ENCODE measurements around the gene MTHFD1L. TPM values are rescaled to one million over a fixed set of nuclear protein-coding genes. Genes with fewer than 3 reads are reported as not detected.

MTHFD1L gene
- total and polyA plus RNA-seq, 10 donors: 6.7 to 32.1 (median 13.1) TPM

- no peak for DNase-seq
- no peaks in the 10 kb centered on the region for H3K9me3 ChIP-seq
- WGBS, 5 donors: 93 to 96% (median 94%) methylated on average over 10 of the region's 10 CpGs
- H3K27ac ChIP-seq: no peak overlapping the region
- H3K27me3 ChIP-seq (replicated peaks in 1 of 7): no peaks in the 10 kb centered on the region
- no peak overlapping the region for H3K4me3 ChIP-seq
- H3K4me1 ChIP-seq: peaks cover 0 to 10% (median 1%) of the 10 kb centered on the region in 6 donors
- intact Hi-C loops (cut with DNase I; ENCODE audit: low total_unique reads): no loop called here
- no peak for TF ChIP-seq CTCF (IDR thresholded peaks at IDR 0.05 in 8 of 11, conservative IDR thresholded peaks at IDR 0.05 in 3 of 11)
- TF ChIP-seq POLR2A (IDR thresholded peaks at IDR 0.05): no peak
- TF ChIP-seq POLR2AphosphoS5 (IDR thresholded peaks at IDR 0.05): no peak
- peaks cover 0 to 12% (median 0%) of the 10 kb centered on the region in 6 donors for H3K36me3 ChIP-seq
Observed at GRCh38 chr6:151060766-151061531, 195.4 kb downstream of the MTHFD1L start.

- Histone ChIP-seq H3K27ac (peak overlapping the region in 5 of 8 donors; percentile 2 to 61 (median 13)), H3K4me3 (no peak overlapping the region), H3K36me3 (peaks cover 0 to 6% (median 0%) of the 10 kb centered on the region in 6 donors), H3K4me1 (peaks cover 0 to 22% (median 2%) of the 10 kb centered on the region in 6 donors), H3K27me3 (replicated peaks in 1 of 7) (no peaks in the 10 kb centered on the region), H3K9me3 (no peaks in the 10 kb centered on the region)
- intact Hi-C loops (cut with DNase I; ENCODE audit: low total_unique reads): no loop called here
- TF ChIP-seq CTCF (IDR thresholded peaks at IDR 0.05 in 8 of 11, conservative IDR thresholded peaks at IDR 0.05 in 3 of 11): no peak
- TF ChIP-seq POLR2AphosphoS5 (IDR thresholded peaks at IDR 0.05): no peak
- TF ChIP-seq POLR2A (IDR thresholded peaks at IDR 0.05): no peak
- no peak for DNase-seq
- 75 to 86% (median 82%) methylated on average over 3 of the region's 3 CpGs for WGBS, 5 donors
Observed at GRCh38 chr6:151063352-151063751, 197.8 kb downstream of the MTHFD1L start.

- Histone ChIP-seq H3K9me3 (no peaks in the 10 kb centered on the region), H3K4me3 (no peak overlapping the region), H3K4me1 (peaks cover 0 to 28% (median 2%) of the 10 kb centered on the region in 6 donors), H3K36me3 (peaks cover 0 to 6% (median 0%) of the 10 kb centered on the region in 6 donors), H3K27ac (peak overlapping the region in 5 of 8 donors; percentile 14 to 63 (median 55)), H3K27me3 (replicated peaks in 1 of 7) (no peaks in the 10 kb centered on the region)
- WGBS, 5 donors: 88 to 92% (median 90%) methylated on average over 12 of the region's 12 CpGs
- DNase-seq: no peak
- intact Hi-C loops (cut with DNase I; ENCODE audit: low total_unique reads): no loop called here
- TF ChIP-seq POLR2A (IDR thresholded peaks at IDR 0.05) (no peak), CTCF (IDR thresholded peaks at IDR 0.05 in 8 of 11, conservative IDR thresholded peaks at IDR 0.05 in 3 of 11) (no peak)
Observed at GRCh38 chr6:151063842-151064647, 198.5 kb downstream of the MTHFD1L start.
